ENCODE measurements around the gene ROM1.

The ROM1 gene

DNA sequence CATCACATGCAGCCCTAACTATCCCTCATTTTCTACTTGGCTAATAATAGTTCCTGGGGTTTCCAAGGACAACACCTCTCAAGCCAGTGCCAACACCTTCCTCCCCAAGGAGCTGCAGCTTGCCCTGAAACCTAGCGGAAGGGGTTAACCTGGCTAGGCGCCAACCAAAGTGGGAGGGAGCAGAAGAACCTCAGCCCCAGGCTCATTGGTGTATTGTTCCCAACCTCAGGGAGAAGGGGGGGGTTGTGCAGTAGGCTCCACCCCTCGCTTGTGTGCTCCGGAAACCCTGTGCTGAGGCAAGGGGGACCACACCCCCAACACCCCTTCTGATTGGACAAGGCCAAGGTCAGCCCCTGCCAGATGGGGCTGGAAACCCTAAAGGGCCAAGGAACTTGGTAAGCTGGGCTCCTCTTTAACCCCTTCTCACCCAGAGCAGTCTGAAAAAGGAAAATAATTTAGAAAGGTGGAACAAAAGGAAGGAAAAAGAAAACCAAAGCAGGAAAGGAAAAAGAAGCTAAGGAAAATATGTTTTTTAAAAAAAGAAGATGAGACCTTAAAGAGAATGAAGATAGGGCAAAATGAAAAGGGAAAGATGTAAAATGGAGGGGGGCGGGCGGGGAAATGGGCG, 13.9 kb upstream of the ROM1 start:
- no peaks in the 10 kb centered on the region for H3K27me3 Mint-ChIP-seq (ENCODE audit: low read depth)
- peaks cover 80% of the 10 kb centered on the region for H3K36me3 Mint-ChIP-seq (ENCODE audit: low read depth)
- H3K4me3 Mint-ChIP-seq = peak overlapping the region; percentile 91
- peak; percentile 96 for DNase-seq (ENCODE audit: low spot score)
- peaks cover 39% of the 10 kb centered on the region for H3K4me1 Mint-ChIP-seq (ENCODE audit: low read depth)
- peak overlapping the region; percentile 92 for H3K27ac Mint-ChIP-seq
- H3K9me3 Mint-ChIP-seq = no peaks in the 10 kb centered on the region

DNA sequence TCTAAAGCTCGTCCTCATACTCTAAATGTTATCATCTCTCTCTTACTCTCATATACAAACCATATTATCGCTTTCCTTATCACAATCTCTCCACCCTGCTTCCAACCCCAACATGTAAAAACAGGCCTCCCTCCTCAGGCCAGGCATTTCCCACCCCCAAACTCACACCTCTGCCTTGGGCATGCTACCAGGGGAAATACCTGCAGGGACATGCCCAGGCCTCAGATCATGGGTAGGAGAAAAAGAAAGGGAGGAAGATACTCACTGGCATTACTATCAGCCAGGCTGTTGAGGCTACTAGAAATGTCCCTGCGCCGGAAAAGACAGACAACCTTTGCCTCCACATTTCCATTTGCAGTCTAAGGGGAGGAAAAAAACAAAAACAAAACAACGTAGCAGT, 13.2 kb upstream of the ROM1 start:
- peak overlapping the region; percentile 91 for H3K4me3 Mint-ChIP-seq
- no peaks in the 10 kb centered on the region for H3K9me3 Mint-ChIP-seq
- peaks cover 76% of the 10 kb centered on the region for H3K36me3 Mint-ChIP-seq (ENCODE audit: low read depth)
- H3K27me3 Mint-ChIP-seq (ENCODE audit: low read depth) = no peaks in the 10 kb centered on the region
- peaks cover 36% of the 10 kb centered on the region for H3K4me1 Mint-ChIP-seq (ENCODE audit: low read depth)
- H3K27ac Mint-ChIP-seq = peak overlapping the region; percentile 92
- no peak for DNase-seq (ENCODE audit: low spot score)

DNA sequence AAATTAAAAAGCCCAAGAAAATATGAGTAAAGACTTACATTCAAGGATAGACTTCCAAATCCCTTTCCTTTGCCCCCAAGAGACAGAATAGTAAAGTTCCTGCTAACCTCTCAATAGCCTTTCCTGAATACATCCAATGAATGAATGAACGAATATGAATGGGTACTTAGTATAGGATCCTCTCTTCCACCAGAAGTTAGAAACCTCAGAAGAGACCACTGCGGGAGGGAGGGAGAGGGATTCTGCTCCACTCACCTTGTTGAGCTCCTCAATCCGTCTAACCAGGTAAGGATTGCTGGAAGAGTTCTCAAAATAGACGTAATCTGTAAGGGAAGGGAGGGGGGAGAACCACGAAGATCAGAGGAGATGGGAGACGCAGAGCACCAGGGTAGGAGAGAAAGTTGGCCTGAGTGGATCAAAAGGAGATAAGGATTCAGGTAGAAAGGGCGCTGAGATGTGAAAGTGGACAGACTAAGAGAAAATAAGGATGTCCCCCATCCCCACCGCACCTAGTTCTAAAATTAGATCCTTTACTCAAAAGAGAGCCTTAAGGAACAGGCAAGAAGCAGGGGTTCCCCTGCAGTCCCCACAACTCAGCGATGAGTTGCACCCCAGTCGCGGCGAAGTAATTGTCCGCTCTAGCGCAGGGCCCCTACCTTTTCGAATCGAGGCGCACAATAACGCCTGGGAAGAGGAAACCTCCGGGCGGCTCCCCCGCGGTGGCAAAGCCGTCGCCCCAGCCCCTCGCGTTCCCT, 12.5 kb upstream of the ROM1 start:
- Mint-ChIP-seq H3K27me3 (ENCODE audit: low read depth) (no peaks in the 10 kb centered on the region), H3K4me3 (peak overlapping the region; percentile 91), H3K9me3 (no peaks in the 10 kb centered on the region), H3K36me3 (ENCODE audit: low read depth) (peaks cover 74% of the 10 kb centered on the region), H3K27ac (peak overlapping the region; percentile 92), H3K4me1 (ENCODE audit: low read depth) (peaks cover 36% of the 10 kb centered on the region)
- DNase-seq (ENCODE audit: low spot score) = no peak

GRCh38 chr11:62601122-62601371, 12.0 kb upstream of the ROM1 start:
- no peaks in the 10 kb centered on the region for H3K9me3 Mint-ChIP-seq
- no peak for DNase-seq (ENCODE audit: low spot score)
- H3K4me1 Mint-ChIP-seq (ENCODE audit: low read depth) = peaks cover 36% of the 10 kb centered on the region

DNA sequence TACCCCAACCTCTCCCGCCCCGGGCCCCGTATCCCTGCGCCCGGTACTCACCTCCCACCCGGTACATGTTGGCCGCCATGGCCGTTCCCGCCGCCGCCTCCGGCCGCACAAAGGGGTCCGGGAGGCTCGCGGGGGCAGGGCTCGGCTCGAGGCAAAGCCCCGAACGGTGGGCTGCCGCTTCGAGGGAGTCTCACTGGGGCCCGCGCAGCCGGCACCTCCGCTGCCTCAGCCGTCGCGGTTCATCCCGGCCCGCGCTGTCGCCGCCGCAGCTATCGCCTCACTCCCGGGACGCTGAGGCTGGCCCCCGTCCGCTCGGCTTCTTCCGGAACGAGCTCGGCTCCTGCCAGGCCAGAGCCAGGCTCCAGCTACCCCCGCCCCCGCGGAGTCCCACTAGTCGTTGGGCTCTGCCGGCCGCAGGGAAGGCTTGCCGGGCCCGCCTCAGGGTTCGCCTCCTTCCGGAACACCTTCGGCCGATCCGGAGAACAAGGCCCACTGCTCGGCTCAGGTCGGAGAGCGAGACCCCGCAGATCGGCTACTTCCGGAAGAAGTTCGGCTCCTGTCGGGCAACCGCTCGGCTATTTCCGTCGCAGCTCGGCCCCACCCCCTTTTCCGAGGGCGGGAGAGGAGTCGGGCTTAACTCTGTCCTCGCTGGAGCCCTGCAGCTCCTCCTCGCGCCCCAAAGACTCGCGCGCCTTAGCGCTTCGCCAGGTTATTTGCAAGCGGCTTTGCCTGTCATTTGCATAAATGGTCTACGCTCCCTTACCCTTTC, 11.5 kb upstream of the ROM1 start, which contains the start of gene MTA2:
Gene MTA2, minus strand, starts transcription at position 494 of the 769 bp plus-strand sequence. Its CDS starts 415 bp downstream, at position 79.
- Mint-ChIP-seq H3K9me3 (no peaks in the 10 kb centered on the region), H3K4me1 (ENCODE audit: low read depth) (peaks cover 36% of the 10 kb centered on the region), H3K27ac (peak within 1 kb of the TSS; percentile 92), H3K27me3 (ENCODE audit: low read depth) (no peaks in the 10 kb centered on the region), H3K36me3 (ENCODE audit: low read depth) (peaks cover 70% of the 10 kb centered on the region), H3K4me3 (peak within 1 kb of the TSS; percentile 91)
- DNase-seq (ENCODE audit: low spot score) = peak; percentile 99

More at GRCh38 chr11:62601122-62601371, 12.0 kb upstream of the ROM1 start:
- H3K27me3 Mint-ChIP-seq (ENCODE audit: low read depth) = no peaks in the 10 kb centered on the region
- H3K4me3 Mint-ChIP-seq = peak overlapping the region; percentile 91
- H3K36me3 Mint-ChIP-seq (ENCODE audit: low read depth) = peaks cover 71% of the 10 kb centered on the region
- peak overlapping the region; percentile 92 for H3K27ac Mint-ChIP-seq

GRCh38 chr11:62602141-62603071, 10.7 kb upstream of the ROM1 start:
- peak overlapping the region; percentile 92 for H3K27ac Mint-ChIP-seq
- no peak for DNase-seq (ENCODE audit: low spot score)
- H3K4me1 Mint-ChIP-seq (ENCODE audit: low read depth) = peaks cover 34% of the 10 kb centered on the region

GRCh38 chr11:62603072-62603408, 10.0 kb upstream of the ROM1 start:
- Mint-ChIP-seq H3K36me3 (ENCODE audit: low read depth) (peaks cover 63% of the 10 kb centered on the region), H3K27me3 (ENCODE audit: low read depth) (no peaks in the 10 kb centered on the region), H3K4me1 (ENCODE audit: low read depth) (peaks cover 34% of the 10 kb centered on the region), H3K4me3 (peak overlapping the region; percentile 67), H3K9me3 (no peaks in the 10 kb centered on the region), H3K27ac (peak overlapping the region; percentile 61)
- no peak for DNase-seq (ENCODE audit: low spot score)

More at GRCh38 chr11:62602141-62603071, 10.7 kb upstream of the ROM1 start:
- peak overlapping the region; percentile 91 for H3K4me3 Mint-ChIP-seq
- H3K9me3 Mint-ChIP-seq = no peaks in the 10 kb centered on the region
- peaks cover 64% of the 10 kb centered on the region for H3K36me3 Mint-ChIP-seq (ENCODE audit: low read depth)
- no peaks in the 10 kb centered on the region for H3K27me3 Mint-ChIP-seq (ENCODE audit: low read depth)

DNA sequence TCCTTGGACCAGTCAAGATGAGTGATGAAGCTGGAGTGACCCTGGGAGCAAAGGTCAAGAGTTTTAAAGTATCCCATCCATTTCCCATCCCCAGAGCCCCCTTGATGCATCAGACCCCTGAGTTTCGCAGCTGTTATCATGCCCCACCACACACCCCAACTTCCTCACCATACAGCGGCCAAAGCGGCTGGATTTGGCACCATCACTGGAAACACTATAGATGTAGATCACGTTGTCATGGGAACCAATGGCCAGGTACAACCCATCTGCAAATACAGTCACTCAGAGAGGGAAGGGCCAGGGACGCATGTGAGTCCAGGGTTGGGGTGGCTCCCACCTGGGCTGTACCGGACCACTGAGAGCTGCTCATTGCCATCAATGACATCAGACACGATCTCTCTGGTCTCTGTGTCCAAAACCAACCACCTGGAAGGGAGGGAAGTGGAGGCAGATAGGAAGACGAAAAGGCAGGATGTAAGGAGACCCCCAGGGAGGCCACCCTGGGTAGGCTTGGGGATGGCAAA, 9.2 kb upstream of the ROM1 start:
- Mint-ChIP-seq H3K4me3 (peak overlapping the region; percentile 67), H3K36me3 (ENCODE audit: low read depth) (peaks cover 58% of the 10 kb centered on the region), H3K9me3 (no peaks in the 10 kb centered on the region), H3K27ac (peak overlapping the region; percentile 61), H3K27me3 (ENCODE audit: low read depth) (no peaks in the 10 kb centered on the region), H3K4me1 (ENCODE audit: low read depth) (peaks cover 28% of the 10 kb centered on the region)
- DNase-seq (ENCODE audit: low spot score) = no peak

- H3K4me1 Mint-ChIP-seq (ENCODE audit: low read depth) = peaks cover 24% of the 10 kb centered on the region
Measured at GRCh38 chr11:62604460-62605120, 8.5 kb upstream of the ROM1 start.

GRCh38 chr11:62605467-62605866, 7.6 kb upstream of the ROM1 start:
- Mint-ChIP-seq H3K4me3 (no peak overlapping the region), H3K9me3 (no peaks in the 10 kb centered on the region), H3K27me3 (ENCODE audit: low read depth) (no peaks in the 10 kb centered on the region), H3K27ac (no peak overlapping the region), H3K4me1 (ENCODE audit: low read depth) (peaks cover 23% of the 10 kb centered on the region), H3K36me3 (ENCODE audit: low read depth) (peaks cover 56% of the 10 kb centered on the region)
- no peak for DNase-seq (ENCODE audit: low spot score)

More at GRCh38 chr11:62604460-62605120, 8.5 kb upstream of the ROM1 start:
- Mint-ChIP-seq H3K27ac (peak overlapping the region; percentile 61), H3K4me3 (no peak overlapping the region), H3K27me3 (ENCODE audit: low read depth) (no peaks in the 10 kb centered on the region), H3K36me3 (ENCODE audit: low read depth) (peaks cover 58% of the 10 kb centered on the region), H3K9me3 (no peaks in the 10 kb centered on the region)
- no peak for DNase-seq (ENCODE audit: low spot score)

DNA sequence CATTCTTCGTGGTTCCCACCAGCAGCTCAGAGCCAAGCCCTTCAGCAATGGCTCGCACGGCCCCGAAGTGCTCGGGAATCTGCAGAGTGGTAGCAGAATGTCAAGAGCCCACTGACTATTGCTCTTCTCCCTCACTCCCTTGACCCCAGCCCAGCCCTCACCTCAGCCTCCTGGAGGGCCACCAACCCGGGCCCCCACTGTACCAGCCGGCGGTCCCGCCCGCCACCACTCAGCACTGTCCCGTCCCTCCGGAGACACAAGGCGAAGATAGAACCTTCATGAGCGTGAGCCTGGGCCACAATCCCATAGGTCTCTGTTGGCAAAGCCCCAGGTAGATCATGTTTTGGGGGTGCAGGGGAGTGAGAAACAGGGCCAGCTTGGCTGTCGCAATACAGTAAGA, 7.2 kb upstream of the ROM1 start:
- Mint-ChIP-seq H3K4me1 (ENCODE audit: low read depth) (peaks cover 26% of the 10 kb centered on the region), H3K27me3 (ENCODE audit: low read depth) (no peaks in the 10 kb centered on the region), H3K4me3 (no peak overlapping the region), H3K9me3 (no peaks in the 10 kb centered on the region), H3K27ac (no peak overlapping the region), H3K36me3 (ENCODE audit: low read depth) (peaks cover 55% of the 10 kb centered on the region)
- DNase-seq (ENCODE audit: low spot score) = no peak

DNA sequence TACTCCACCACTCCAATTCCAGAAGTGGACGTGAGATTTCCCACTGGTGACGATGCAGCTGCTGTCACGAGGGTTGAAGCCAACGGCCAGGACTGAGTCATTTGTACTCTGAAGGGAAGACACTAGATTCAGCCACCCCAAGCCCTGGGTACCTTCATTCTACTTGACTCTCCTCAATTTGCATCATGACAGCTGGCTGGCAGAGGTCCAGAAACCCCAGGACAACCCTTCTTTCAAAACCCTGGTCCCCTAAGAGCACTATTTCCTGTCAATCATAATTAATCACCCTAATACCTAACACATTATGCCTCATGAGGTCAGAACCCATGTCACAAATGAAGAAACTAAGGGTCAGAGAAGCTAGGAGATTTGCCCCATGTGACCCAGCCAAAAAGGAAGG, 5.3 kb upstream of the ROM1 start:
- Mint-ChIP-seq H3K27ac (peak overlapping the region; percentile 27), H3K27me3 (ENCODE audit: low read depth) (no peaks in the 10 kb centered on the region), H3K9me3 (no peaks in the 10 kb centered on the region), H3K36me3 (ENCODE audit: low read depth) (peaks cover 51% of the 10 kb centered on the region), H3K4me1 (ENCODE audit: low read depth) (peaks cover 27% of the 10 kb centered on the region), H3K4me3 (no peak overlapping the region)
- DNase-seq (ENCODE audit: low spot score) = no peak

DNA sequence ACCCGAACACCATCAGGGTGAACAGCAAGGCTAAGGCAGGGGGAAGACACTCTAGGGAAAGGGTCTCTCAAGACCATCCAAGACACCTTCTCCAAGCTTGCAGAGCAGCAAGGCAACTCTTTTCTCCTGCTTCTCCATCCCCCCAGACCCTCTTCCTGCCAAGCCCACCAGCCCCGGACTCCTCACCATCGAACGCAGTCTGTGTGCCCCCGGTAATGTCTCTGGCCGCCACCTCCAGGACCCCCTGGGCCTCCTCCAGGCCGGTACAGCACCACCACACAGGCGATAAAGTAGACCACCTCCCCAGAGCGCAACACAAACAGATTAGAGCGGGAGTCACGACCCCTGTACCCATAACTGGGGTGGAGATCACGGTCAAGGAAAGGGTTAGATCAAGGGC, 4.3 kb upstream of the ROM1 start:
- Mint-ChIP-seq H3K27ac (peak overlapping the region; percentile 62), H3K4me3 (peak overlapping the region; percentile 21), H3K4me1 (ENCODE audit: low read depth) (peaks cover 23% of the 10 kb centered on the region), H3K9me3 (no peaks in the 10 kb centered on the region), H3K27me3 (ENCODE audit: low read depth) (no peaks in the 10 kb centered on the region), H3K36me3 (ENCODE audit: low read depth) (peaks cover 42% of the 10 kb centered on the region)
- no peak for DNase-seq (ENCODE audit: low spot score)
